Thoracic aorta (tissue), 2 donors: ENCODE measurements around the gene MED26. TPM values are rescaled to one million over a fixed set of nuclear protein-coding genes. Genes with fewer than 3 reads are reported as not detected.

Source experiments
- ATAC-seq: fragments of 150-250 bp; one replicate; pipeline ENCODE4 v1.8.0; 2017; ENCODE audit warnings: low read depth; ENCODE audit not compliant: insufficient number of reproducible peaks, low FRiP score
- DNase-seq: peaks from one replicate; pipeline ENCODE4 v3.0.0-alpha.2; 2020; ENCODE audit warnings: low spot score
- H3K27ac ChIP-seq, 2 donors: fragments of 200-600 bp; sonication (generic); 1 replicate in 1 of 2; 2 replicates in 1 of 2; pipeline ENCODE4 v1.5.1; 2016; ENCODE audit warnings: mild to moderate bottlenecking in 2 of 2, moderate library complexity in 2 of 2
- H3K27me3 ChIP-seq: fragments of 200-600 bp; sonication (generic); replicated peaks from 2 replicates; pipeline ENCODE4 v1.6.0; 2016; ENCODE audit warnings: mild to moderate bottlenecking; ENCODE audit not compliant: insufficient read depth
- H3K36me3 ChIP-seq: fragments of 200-600 bp; sonication (generic); one replicate; pipeline ENCODE4 v1.5.1; 2016
- H3K4me1 ChIP-seq, 2 donors: fragments of 200-600 bp; sonication (generic); 1 replicate in 1 of 2; 2 replicates in 1 of 2; pipeline versions ENCODE4 v1.5.1 to v1.6.0; 2016; ENCODE audit warnings: low read depth in 2 of 2, mild to moderate bottlenecking in 1 of 2; ENCODE audit not compliant: control insufficient read depth in 1 of 2
- H3K4me3 ChIP-seq: fragments of 200-600 bp; sonication (generic); 2 replicates; pipeline ENCODE4 v1.5.1; 2016; ENCODE audit warnings: mild to moderate bottlenecking
- H3K9me3 ChIP-seq: fragments of 200-600 bp; sonication (generic); 2 replicates; pipeline ENCODE4 v1.5.1; 2016
- total RNA-seq, 2 donors: library from RNA; depleted of rRNA; stranded (reverse); fragments of >200 nt; gene quantifications; one replicate each; pipeline versions ENCODE4 v1.1.0 to v1.2.3, GENCODE V29; 2016
- TF ChIP-seq, protein P1 (sequence below): fragments of 200-600 bp; sonication (generic); IDR thresholded peaks from one replicate; pipeline ENCODE4 v1.5.1; 2019; ENCODE audit warnings: antibody characterized with exemption

The MED26 gene
- total RNA-seq, 2 donors from 2014 or later = 9.6 to 14.2 TPM

DNA sequence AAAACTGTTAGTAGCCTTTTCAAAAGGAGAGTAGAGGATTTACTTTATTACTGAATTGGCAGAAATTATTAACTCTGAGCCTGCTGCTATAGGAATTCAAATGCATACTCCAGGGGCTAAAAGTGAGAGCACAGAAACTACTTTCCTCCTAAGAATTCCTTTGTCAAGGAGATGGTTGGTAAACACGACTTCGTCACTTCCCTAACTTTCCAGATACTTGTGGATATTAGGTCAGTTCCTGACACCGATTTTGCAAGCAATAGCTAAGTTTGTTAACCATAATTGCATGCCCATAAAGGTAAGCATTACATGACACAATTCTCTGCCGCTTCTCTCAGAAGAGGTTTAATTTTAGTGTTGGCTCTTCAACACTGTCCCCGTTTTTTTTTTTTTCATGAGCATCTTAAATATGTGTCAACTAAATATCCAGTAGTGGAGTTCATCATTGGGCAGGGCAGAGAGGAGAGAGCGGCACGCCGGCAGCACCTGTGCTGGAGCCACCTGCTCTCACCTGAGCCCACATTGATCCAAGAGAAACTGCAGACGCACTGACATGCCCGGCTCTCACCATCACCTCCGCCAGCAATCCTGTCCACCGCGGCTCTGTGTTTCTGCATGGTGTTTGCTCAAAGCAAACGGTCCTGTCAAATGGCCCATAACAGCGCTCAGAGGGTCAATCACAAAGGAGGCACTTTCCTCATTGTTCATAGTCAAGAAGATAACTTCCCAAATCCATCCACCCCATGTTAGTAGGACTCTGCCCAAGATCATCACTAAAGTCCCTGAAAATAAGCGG is 2.6 kb downstream of the MED26 start:
- peaks cover 16 to 30% of the 10 kb centered on the region in 2 donors for H3K4me1 ChIP-seq
- no peak overlapping the region for H3K4me3 ChIP-seq
- TF ChIP-seq, protein P1, sequence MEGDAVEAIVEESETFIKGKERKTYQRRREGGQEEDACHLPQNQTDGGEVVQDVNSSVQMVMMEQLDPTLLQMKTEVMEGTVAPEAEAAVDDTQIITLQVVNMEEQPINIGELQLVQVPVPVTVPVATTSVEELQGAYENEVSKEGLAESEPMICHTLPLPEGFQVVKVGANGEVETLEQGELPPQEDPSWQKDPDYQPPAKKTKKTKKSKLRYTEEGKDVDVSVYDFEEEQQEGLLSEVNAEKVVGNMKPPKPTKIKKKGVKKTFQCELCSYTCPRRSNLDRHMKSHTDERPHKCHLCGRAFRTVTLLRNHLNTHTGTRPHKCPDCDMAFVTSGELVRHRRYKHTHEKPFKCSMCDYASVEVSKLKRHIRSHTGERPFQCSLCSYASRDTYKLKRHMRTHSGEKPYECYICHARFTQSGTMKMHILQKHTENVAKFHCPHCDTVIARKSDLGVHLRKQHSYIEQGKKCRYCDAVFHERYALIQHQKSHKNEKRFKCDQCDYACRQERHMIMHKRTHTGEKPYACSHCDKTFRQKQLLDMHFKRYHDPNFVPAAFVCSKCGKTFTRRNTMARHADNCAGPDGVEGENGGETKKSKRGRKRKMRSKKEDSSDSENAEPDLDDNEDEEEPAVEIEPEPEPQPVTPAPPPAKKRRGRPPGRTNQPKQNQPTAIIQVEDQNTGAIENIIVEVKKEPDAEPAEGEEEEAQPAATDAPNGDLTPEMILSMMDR = no peak
- no peaks in the 10 kb centered on the region for H3K9me3 ChIP-seq
- no peaks in the 10 kb centered on the region for H3K36me3 ChIP-seq
- H3K27ac ChIP-seq = no peak overlapping the region
- no peaks in the 10 kb centered on the region for H3K27me3 ChIP-seq
- DNase-seq = no peak
- ATAC-seq = no peak

DNA sequence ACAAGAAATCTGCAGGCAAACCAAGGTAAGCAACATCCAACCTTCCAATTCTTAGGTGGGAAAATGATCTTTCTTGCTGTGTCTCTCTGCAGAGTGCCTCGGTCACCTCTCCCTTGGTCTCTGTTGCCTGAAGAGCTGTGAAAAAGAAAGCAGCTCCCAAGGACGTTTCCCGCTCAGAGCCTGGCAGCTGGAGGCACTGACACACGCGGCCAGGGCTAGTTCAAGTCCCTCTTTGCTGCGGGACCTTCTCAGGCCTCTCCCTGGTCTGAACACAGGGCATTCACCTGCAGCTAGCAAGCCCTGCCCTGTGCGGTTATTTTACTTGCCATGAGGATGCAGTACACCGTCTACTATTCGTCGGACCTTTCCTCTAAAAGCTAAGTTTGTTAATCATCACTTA is 3.8 kb downstream of the MED26 start:
- TF ChIP-seq, protein P1 = no peak
- Histone ChIP-seq H3K4me1 (peaks cover 16 to 35% of the 10 kb centered on the region in 2 donors), H3K27me3 (no peaks in the 10 kb centered on the region), H3K36me3 (no peaks in the 10 kb centered on the region), H3K27ac (no peak overlapping the region), H3K4me3 (no peak overlapping the region), H3K9me3 (no peaks in the 10 kb centered on the region)
- no peak for DNase-seq
- no peak for ATAC-seq

DNA sequence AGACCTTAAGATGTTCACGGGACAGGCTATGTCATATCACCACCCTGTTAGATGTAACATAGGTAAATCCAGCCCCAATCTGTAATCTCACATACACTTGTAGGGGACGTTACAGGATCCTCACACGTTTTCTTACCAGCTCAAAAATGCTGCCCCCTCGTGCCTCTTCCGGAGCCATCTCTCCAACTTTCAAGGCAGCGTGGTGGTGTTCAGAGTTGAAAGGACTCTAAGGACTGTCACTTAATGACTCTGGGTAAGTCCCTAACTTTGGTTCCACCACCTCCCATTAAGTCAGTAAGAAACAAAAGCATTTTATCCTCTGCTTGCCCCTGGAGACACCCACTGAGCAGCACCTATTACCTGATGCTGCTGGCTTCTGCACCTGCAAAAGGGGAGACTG is 4.4 kb downstream of the MED26 start:
- no peaks in the 10 kb centered on the region for H3K9me3 ChIP-seq
- ATAC-seq (no peak), DNase-seq (no peak)
- no peaks in the 10 kb centered on the region for H3K27me3 ChIP-seq
- H3K4me1 ChIP-seq = peaks cover 14 to 36% of the 10 kb centered on the region in 2 donors
- H3K4me3 ChIP-seq = no peak overlapping the region
- TF ChIP-seq, protein P1 = no peak
- no peak overlapping the region for H3K27ac ChIP-seq
- H3K36me3 ChIP-seq = no peaks in the 10 kb centered on the region

DNA sequence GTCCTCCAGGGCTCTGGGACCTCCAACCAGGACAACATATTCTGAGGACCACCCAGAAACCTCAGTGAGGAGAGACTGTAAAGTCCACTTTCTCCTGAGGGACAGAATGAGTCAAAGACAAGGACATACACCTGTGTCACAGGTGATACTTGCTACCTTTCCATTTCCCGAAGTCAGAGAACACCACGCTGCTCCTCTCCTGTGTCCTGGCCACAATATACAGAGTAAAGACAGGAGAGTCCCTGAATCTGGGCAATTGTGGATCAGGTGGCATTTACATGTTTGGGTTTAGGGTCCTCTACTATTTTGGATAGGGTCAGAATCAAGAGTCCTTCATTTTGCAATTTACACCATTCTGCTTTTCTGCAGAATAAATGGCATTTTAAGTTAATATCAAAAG is 4.9 kb downstream of the MED26 start:
- no peaks in the 10 kb centered on the region for H3K9me3 ChIP-seq
- DNase-seq (no peak), ATAC-seq (no peak)
- H3K4me3 ChIP-seq = no peak overlapping the region
- H3K27me3 ChIP-seq = no peaks in the 10 kb centered on the region
- H3K36me3 ChIP-seq = no peaks in the 10 kb centered on the region
- TF ChIP-seq, protein P1 = no peak
- H3K27ac ChIP-seq = no peak overlapping the region
- peaks cover 14 to 36% of the 10 kb centered on the region in 2 donors for H3K4me1 ChIP-seq

DNA sequence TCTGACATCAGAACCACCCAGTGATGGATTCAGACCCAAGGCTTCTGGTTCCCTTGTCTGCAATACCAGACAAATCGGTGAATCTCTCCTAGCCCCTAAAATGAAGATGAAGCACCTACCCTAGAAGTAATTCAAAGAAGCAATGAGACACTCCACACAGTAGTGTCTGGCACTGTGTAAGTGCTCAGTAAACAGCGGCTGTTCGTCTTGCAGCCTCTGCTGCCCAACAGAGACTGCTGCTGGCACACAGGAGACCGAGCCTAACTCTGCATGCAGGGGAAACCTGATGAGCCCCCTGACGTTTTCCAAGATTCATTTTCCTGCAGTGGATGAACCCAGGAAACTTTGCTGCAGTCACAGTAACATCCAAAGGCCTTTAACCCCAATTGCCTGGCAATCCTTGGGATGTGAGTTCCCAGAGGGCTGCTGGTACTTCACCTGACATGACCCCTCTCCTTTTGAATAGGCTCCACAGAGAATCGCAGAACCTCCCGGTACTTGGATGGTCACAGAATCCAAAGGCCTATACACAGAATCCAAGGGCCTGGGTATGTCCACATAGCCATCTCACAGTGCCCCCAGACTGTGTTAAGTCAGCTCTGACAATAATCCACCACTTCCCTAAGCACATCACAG is 6.7 kb downstream of the MED26 start:
- no peaks in the 10 kb centered on the region for H3K9me3 ChIP-seq
- H3K36me3 ChIP-seq = no peaks in the 10 kb centered on the region
- no peak overlapping the region for H3K4me3 ChIP-seq
- no peak for DNase-seq
- ATAC-seq = no peak
- peaks cover 6 to 27% of the 10 kb centered on the region in 2 donors for H3K4me1 ChIP-seq
- TF ChIP-seq, protein P1 = no peak
- no peaks in the 10 kb centered on the region for H3K27me3 ChIP-seq
- H3K27ac ChIP-seq = no peak overlapping the region
